ENCODE data around the gene RAPGEF2. TPM values are rescaled to one million over a fixed set of nuclear protein-coding genes. Genes with fewer than 3 reads are reported as not detected.
"Not testable (repeated sequence)": the region's sequence is repeated elsewhere in the genome, so short reads cannot be mapped to it uniquely, and the experiment has no call there.

Gene RAPGEF2
- total and polyA plus RNA-seq, 2 of the 8 experiments (the other 6 are each of a cell fraction or from before 2014, with no cell fraction given) = 24.4 to 48.6 TPM

GRCh38 chr4:159094156-159094555 is 8.7 kb upstream of the RAPGEF2 start:
- H3K79me1 ChIP-seq (ENCODE audit: low read depth, low read length); H3K4ac ChIP-seq (replicated peaks; ENCODE audit: insufficient read length, low read depth, low read length); H3K36me3 ChIP-seq (ENCODE audit: control insufficient read depth in 2 of 4, insufficient read depth in 4 of 4, low read length in 3 of 4); FAIRE-seq; H3K4me3 ChIP-seq (ENCODE audit: extremely low read depth in 1 of 4, insufficient read depth in 2 of 4, low read depth in 3 of 4, low read length in 4 of 4); H2AFZ ChIP-seq (ENCODE audit: low read length); H3K23ac ChIP-seq (ENCODE audit: insufficient read length); H3K4me2 ChIP-seq (ENCODE audit: insufficient read depth in 1 of 2, low read depth in 2 of 2, low read length in 2 of 2); H3K4me1 ChIP-seq (replicated peaks in 1 of 4; ENCODE audit: control insufficient read depth in 3 of 4, insufficient read depth in 4 of 4, low read length in 3 of 4); H3K79me2 ChIP-seq (ENCODE audit: control insufficient read depth in 1 of 2, insufficient read depth in 2 of 2, low read length in 2 of 2); H3K14ac ChIP-seq (ENCODE audit: insufficient read length); H2AK5ac ChIP-seq (ENCODE audit: low read depth, low read length); H3K27ac ChIP-seq (ENCODE audit: low read depth, low read length); H3K56ac ChIP-seq (replicated peaks; ENCODE audit: insufficient read length, low read depth, low read length); H2BK5ac ChIP-seq (ENCODE audit: low read depth, low read length); H3K18ac ChIP-seq (ENCODE audit: extremely low read depth, low read length); H3K9me3 ChIP-seq (ENCODE audit: insufficient read depth in 2 of 2, low read depth in 1 of 2, low read length in 1 of 2); H2BK120ac ChIP-seq (replicated peaks; ENCODE audit: low read depth, low read length); POLR2A ChIA-PET (ENCODE audit: partially characterized antibody); H4K91ac ChIP-seq (replicated peaks; ENCODE audit: insufficient read length, low read length); H3K23me2 ChIP-seq (ENCODE audit: low read depth, low read length); H4K20me1 ChIP-seq (replicated peaks in 1 of 2; ENCODE audit: control insufficient read depth in 1 of 2, insufficient read depth in 2 of 2, low read length in 2 of 2); H2BK20ac ChIP-seq (ENCODE audit: low read length); DNase-seq (ENCODE audit: low read depth in 1 of 2, low spot score in 2 of 2); H3K9ac ChIP-seq (replicated peaks in 1 of 4; ENCODE audit: extremely low read depth in 1 of 4, low read depth in 3 of 4, low read length in 3 of 4); H3K27me3 ChIP-seq (replicated peaks in 1 of 4; ENCODE audit: control insufficient read depth in 3 of 4, extremely low read depth in 1 of 4, insufficient read depth in 3 of 4, low read length in 3 of 4); H4K8ac ChIP-seq (ENCODE audit: extremely low read depth, insufficient read depth, low read length); H4K5ac ChIP-seq (ENCODE audit: insufficient read length, low read depth, low read length); H2BK12ac ChIP-seq (ENCODE audit: low read depth, low read length); H2BK15ac ChIP-seq (ENCODE audit: low read length): not testable (repeated sequence)
- CTCF ChIA-PET (ENCODE audit: partially characterized antibody) = interaction anchor here (1.3 kb wide), 1 partner anchor 96 kb away, joined by 3 read pairs; no protein-coding TSS in a partner anchor
- 100% methylated on average over 4 of the region's 11 CpGs; no CpG with 5 or more reads in 1 of the 2 experiments for WGBS, 2 experiments (ENCODE audit: extremely low coverage in 1 of 2, insufficient coverage in 1 of 2, insufficient read length in 1 of 2, insufficient replicate concordance in 2 of 2, low coverage in 1 of 2, low lambda C conversion rate in 2 of 2, missing lambda C conversion rate in 1 of 2)

Data from H1 (cell line).